ENCODE data around the gene FCHSD2. TPM values are rescaled to one million over a fixed set of nuclear protein-coding genes. Genes with fewer than 3 reads are reported as not detected.

FCHSD2 gene
- total and polyA plus RNA-seq, 2 of the 8 experiments (the other 6 are each of a cell fraction or from before 2014, with no cell fraction given) = 4.1 to 7.8 TPM

DNA sequence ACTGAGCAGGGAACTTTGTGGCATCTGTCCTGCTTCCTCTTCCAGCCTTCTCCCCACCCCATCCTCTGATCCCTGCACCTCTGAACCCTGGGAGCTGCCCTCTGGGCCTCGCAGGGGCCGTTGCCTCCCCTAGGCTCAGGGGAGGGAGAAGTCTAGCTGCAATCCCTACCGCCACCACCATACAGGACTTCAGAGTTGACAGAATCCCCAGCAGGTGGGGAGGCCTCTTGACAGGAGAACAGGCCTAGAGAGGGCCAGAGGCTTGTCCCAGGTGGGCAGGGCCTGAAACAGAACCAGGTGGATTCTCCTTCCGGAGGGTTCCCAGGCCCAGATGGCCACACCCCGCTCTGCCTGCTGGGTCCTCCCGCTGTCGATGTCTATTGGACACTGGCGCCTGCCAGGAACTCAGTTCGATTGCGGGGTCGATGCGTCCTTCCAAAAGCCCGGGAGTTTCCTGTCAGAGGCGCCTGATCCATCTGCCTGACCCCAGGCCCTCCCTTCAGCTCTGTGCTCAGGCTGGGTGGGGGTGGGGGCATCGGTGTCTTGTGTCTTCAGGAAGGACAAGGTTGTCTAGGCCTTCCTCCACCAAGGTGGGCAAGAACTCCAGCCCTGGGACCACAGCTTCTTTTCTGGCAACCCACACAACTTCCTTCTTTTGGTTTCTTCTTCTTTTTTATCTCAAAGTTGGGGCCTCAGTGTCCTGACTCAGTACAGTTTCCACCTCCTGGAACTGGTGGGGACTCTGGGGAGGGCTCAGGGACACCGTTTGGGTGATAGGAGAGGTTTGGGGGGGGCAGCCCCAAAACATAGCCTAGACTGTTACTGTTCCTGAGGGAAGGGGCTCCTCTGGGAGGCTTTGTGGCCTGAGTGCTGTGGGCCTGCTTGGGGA lies 354.7 kb downstream of the FCHSD2 start (continued):
- TF ChIP-seq CHD7 (IDR thresholded peaks at IDR 0.05; ENCODE audit: insufficient replicate concordance, low read length) (no peak), TBP (IDR thresholded peaks at IDR 0.05; ENCODE audit: low read depth, low read length) (no peak), HDAC2 (IDR thresholded peaks at IDR 0.05; ENCODE audit: borderline replicate concordance in 1 of 2, low read depth in 2 of 2, low read length in 2 of 2) (peak; percentile 44 to 62; a peak in 1 of 4 replicates), TCF12 (IDR thresholded peaks at IDR 0.05; ENCODE audit: low read depth, low read length) (0 out of 2 replicates have a peak, but pooled peaks have one; percentile 38), EP300 (IDR thresholded peaks at IDR 0.05; ENCODE audit: borderline replicate concordance in 1 of 2, low read depth in 2 of 2, low read length in 2 of 2) (no peak), POLR2A (IDR thresholded peaks at IDR 0.05; ENCODE audit: control extremely low read depth in 1 of 2, low read depth in 2 of 2, low read length in 2 of 2) (no peak), ZNF274 (IDR thresholded peaks at IDR 0.05; ENCODE audit: borderline replicate concordance, extremely low read depth, low read length) (no peak), POU5F1 (IDR thresholded peaks at IDR 0.05; ENCODE audit: low read depth, low read length) (no peak), FOSL1 (IDR thresholded peaks at IDR 0.05; ENCODE audit: insufficient read depth, low read depth, low read length) (no peak), BACH1 (IDR thresholded peaks at IDR 0.05; ENCODE audit: low read length) (no peak)
